NCI-H2029 (cell line): ENCODE measurements around the gene FAM120B.
"Not testable (repeated sequence)": the region's sequence is repeated elsewhere in the genome, so short reads cannot be mapped to it uniquely, and the experiment has no call there.

ENCODE experiments used
- DNase-seq: peaks from one replicate; lab custom pipeline; 2025; lab: John Stamatoyannopoulos, UW

The FAM120B gene, protein sequence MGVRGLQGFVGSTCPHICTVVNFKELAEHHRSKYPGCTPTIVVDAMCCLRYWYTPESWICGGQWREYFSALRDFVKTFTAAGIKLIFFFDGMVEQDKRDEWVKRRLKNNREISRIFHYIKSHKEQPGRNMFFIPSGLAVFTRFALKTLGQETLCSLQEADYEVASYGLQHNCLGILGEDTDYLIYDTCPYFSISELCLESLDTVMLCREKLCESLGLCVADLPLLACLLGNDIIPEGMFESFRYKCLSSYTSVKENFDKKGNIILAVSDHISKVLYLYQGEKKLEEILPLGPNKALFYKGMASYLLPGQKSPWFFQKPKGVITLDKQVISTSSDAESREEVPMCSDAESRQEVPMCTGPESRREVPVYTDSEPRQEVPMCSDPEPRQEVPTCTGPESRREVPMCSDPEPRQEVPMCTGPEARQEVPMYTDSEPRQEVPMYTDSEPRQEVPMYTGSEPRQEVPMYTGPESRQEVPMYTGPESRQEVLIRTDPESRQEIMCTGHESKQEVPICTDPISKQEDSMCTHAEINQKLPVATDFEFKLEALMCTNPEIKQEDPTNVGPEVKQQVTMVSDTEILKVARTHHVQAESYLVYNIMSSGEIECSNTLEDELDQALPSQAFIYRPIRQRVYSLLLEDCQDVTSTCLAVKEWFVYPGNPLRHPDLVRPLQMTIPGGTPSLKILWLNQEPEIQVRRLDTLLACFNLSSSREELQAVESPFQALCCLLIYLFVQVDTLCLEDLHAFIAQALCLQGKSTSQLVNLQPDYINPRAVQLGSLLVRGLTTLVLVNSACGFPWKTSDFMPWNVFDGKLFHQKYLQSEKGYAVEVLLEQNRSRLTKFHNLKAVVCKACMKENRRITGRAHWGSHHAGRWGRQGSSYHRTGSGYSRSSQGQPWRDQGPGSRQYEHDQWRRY

DNA sequence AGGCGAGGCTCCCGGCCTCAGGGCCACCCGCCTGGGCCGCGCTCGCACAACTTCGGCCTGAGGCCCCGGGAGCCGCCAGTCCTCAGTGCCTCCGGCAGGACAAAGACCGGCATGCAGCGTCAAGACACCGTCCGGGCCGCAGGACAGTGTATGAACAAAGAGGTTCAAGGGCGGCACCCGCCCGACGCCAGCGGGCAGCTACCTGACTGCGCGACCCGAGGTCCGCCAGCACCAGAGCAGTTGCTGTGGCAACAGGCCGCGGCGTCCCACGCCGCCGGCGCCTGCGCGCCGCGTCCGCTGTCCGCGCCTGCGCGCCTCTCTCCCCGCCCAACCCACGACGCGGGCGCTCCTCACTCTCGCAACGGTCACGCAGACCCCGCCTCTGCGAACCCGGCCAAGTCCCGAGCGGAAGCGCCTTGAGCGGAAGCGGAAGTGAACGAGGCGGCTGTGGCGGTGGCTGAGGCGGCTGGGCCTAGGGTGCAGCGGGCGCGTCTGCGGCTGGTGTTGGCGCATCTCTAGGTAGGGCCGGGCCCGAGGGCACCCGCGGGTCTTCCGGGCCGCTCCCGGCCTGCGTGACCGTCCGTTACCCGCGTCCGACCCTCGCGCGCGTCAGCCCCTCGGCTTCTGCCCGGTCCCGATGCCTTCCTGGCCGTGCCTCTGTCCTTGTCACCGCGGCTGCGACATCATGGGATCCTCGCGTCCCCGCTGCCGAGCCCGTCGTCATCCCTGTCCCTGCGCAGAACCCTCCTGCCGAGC is at the start of gene FAM120B:
FAM120B (plus strand) TSS at position 435 of the 756 bp plus-strand sequence. CDS start 10,633 bp downstream, outside the sequence.
- peak; percentile 94 for DNase-seq

DNA sequence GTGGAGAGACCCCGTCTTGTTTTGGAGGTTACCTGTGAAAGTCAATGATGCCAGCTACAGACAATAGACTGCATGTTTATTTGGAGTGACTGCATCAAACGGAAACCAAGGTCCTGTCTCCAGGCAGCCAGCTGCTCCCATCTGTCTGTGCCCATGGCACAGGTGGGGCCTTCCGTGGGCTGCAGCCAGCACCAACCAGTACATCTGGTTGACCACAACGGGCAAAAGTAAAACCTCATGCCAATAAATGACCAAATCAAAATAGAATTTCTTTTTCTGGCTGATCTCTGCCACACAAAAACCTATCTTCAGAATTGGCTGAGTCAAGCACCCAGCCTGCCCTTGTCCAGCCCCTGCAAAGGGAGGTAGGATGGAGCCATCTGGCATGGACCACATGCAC is 49.2 kb upstream of the FAM120B start:
- DNase-seq: no peak

DNA sequence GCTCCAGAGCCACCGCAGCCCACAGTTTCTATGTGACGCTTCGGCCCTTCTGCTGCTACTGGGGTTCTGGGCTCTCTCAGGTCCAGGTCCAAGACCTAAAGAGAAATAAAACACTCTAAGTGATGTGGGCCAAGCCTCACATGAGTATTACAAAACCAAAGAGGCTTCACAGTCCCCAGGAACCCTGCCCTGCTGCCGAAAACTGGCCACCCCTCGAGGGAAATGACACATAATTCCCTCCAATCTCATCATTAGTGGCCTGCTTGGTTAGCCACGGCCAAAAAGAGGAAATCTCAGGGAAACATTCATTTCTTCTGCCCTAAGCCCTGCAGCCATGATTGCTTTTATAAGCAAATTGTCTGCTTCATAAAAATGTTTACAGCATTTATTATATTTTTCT is 48.2 kb upstream of the FAM120B start:
- no peak for DNase-seq

GRCh38 chr6:170259278-170259677 is 47.3 kb upstream of the FAM120B start:
- no peak for DNase-seq

GRCh38 chr6:170260686-170261085 is 45.9 kb upstream of the FAM120B start:
- DNase-seq: peak; percentile 58

DNA sequence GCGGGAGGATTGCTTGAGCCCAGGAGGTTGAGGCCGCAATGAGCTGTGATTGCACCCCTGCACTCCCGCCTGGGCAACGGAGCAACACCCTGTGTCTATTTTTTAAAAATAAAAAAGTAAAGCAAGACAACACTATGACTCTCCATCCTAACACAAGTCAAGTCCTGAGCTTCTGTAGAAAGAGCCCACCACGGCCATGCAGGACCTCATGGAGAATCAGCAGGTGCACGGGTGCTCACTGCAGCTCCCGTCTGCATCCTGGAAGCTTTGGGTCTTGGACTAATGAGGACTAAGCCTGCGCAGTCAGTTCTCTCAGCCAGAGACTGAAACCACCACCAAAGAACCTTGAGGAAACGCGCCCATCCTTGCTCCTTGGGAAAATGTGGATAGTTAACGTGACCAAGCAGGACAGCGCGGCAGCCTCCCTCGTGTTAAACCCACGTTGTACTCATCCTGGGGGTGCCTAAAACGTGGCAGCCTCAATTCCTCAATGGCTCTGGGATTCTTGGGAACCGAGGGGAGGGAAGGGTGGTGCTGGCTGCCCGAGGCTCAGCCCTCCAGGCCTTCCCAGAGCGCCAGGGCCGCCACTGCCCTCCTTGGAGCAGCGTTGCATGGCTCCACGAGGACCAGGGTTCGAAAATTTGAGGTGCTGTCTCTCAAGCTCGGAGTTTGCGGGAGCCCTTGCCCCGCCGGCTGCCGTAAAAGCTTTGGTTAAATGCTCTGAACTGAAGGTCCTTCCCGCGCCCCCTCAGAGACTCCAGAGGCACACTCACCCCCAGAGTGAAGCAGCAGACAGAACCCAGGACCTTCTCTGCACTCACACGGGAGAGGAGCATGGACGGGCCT is 44.7 kb upstream of the FAM120B start:
- DNase-seq: no peak

DNA sequence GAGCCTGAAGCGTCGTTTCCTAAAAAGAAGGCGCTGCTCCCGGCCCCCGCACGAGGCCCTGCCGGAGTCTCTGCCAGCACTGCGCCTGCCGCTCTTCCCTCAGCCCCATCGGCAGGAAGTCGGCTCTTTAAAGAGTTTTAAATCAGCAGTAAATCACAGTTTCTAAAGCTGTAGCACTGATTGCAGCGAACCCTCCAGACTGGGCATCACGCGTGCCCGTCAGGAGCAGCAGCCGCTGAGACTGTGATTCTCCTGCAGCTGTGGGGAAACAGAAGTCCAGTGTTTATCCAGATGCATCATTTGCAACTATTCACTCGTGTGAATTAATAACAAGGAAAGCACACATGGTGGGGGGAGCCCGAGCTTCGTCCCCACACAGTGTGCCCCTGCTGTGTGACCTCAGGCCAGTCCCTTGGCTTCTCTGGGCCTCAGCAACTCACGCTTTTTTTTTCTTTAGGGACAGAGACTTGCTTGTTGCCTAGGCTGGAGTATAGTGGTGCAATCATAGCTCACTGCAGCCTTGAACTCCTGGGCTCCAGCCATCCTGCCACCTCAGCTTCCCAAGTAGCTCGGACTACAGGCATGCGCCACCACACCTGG is 44.0 kb upstream of the FAM120B start:
- DNase-seq: no peak

DNA sequence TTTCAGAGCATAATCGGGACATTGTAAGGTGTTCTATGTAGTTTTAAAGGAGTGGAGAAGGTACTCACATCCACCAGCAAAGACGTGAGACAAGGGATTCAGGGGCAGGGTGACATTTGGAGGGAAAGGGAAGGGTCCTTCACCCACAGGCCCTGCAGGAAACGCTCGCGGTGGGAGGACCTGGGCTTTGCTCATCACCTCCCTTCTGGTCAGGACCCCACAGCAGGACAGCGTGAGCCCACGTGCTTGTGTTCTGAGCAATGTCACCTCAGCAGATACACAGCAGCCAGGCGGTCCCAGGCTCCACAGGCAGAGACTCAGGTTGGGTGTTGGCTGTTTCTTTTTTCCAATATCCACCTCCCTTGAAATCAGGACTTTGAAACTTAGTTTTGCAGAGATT is 43.1 kb upstream of the FAM120B start:
- DNase-seq: no peak

GRCh38 chr6:170264086-170264485 is 42.5 kb upstream of the FAM120B start:
- no peak for DNase-seq

GRCh38 chr6:170264644-170265043 is 41.9 kb upstream of the FAM120B start:
- not testable (repeated sequence) for DNase-seq

DNA sequence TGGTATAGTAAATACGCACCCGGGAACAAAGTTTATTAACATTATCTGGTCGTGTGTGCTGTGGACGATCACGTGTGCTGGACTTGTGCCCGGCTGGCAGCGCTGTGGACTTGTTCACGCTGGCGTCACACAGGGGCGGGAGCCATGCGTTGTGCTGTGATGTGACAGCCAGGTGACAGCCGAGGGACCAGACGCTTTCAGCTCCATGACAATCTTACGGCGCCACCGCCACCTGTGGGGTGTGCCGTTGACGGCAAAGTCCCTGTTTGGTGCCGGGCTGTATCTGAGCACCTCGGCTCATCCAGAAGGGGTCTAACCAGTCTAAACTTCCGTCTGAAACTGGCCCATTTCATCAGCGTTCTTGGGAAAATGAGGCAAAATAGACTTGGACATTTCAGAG is 40.9 kb upstream of the FAM120B start:
- DNase-seq: peak; percentile 81

DNA sequence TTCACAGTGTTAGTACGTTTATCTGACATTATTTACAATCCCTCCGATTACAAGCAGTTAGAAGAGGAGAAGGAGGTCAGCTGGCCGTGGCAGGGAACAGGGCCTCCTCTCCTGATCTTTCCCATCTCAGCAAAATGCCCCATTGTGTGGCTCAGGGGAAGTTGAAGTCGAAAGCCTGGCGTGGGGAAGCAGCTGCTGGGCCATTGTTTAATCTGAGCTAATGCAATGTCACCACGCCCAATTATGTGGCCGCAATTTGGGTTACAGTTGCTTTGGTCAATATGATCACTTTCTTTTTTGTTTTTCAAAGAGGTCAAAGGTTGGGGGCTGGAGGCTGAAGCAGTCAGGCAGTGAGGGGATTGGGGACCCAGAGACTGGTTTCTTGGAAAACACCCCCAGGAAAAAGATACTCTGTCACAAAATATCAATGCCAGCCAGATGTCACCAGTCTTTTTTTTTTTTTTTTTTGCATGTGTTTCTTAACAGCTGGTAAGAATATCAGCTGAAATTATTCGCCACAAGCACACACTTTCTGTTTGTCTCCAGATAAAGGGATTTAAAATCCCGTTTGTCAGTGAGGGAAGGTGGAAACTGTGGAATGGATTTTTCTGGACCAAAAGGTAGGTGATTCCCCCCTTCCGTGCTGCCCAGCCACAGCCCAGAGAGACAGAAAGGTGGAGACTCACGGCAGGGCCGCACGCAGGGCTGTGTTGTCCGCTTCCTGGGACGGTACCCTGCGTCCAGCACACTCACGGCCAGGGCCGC is 40.3 kb upstream of the FAM120B start:
- DNase-seq: no peak

DNA sequence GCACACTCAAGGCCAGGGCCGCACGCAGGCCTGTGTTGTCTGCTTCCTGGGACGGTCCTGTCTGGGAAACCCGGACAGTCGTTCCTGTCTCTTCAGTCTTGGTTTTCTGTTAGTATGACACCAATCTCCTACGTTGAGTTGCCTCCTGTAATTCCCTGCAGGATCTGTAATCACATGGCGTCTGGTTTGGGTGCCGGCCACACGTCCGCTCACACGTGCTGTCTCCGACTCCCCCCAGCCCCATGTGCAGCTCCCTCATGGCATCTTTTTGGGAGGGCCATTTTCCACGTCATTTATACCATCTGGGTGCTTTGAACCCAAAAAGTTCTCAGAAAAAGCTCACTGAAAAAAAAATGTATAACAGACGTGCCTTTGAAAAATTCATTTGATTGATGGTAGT is 38.9 kb upstream of the FAM120B start:
- DNase-seq: no peak

- no peak for DNase-seq
These were observed 38.1 kb upstream of the FAM120B start for GRCh38 chr6:170268216-170269129.

DNA sequence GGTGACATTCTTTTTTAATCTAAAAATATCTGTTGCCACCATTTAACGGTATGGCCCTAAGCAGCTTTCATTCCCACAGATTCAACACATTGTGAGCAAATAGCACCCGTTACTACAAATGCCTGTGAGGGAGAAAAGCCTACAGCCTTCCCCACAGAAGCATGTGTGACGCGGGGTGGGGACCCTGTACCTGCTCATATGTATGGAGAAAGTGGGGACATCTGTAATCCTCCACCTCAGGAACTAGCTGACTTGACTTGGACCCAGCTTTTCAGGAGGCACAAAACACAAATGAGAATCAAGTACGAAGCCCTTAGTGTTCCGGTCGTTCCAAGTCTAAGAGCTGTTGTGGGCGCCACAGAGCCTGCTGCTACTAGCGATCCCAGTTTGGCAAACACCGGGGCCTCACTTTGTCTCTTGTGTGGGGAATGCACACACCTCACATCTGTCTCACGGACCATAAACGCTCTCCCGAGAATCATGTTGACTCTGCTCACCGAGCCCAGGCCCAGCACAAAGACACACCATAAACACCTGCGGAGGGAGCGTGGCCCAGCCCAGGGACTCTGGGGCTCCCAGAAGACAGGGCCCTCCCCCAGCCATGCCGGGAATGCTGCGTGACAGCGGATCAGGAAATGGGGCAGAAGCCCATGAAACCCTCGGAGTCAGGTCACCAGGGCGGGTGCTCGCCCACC is 37.3 kb upstream of the FAM120B start:
- peak; percentile 93 for DNase-seq

DNA sequence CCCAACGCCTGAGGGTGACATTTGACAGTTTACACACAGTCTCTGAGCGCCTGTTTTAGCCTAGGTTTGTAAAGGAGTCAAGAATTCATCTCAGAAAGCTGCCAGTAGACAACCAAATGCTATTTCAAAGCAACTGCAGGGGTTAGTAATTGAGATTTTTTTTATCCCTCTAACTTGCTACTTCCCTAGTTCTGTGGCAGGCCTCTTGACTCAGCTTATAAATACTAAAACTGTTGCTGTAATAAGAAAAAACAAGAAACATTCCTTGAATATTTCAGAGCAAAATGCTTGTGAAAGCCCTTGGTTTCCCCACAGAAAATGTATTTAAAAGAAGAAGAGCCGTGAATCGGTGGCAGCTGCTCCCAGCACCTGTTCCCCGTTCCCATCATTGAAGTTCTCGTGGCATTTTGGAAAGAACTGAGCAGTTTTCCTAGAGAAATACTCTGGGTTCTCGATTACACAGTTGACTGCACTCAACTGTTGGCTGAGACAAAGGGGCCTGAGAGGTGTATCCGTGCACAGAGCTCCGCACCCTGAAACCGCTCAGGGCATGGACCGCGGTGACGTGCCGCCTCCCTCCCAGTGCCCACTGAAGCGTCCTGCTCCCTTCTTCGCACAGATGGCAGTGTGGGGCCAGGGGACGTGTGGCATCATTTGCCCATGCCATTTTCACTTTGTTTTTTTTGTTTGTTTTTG is 36.6 kb upstream of the FAM120B start:
- peak; percentile 30 for DNase-seq

DNA sequence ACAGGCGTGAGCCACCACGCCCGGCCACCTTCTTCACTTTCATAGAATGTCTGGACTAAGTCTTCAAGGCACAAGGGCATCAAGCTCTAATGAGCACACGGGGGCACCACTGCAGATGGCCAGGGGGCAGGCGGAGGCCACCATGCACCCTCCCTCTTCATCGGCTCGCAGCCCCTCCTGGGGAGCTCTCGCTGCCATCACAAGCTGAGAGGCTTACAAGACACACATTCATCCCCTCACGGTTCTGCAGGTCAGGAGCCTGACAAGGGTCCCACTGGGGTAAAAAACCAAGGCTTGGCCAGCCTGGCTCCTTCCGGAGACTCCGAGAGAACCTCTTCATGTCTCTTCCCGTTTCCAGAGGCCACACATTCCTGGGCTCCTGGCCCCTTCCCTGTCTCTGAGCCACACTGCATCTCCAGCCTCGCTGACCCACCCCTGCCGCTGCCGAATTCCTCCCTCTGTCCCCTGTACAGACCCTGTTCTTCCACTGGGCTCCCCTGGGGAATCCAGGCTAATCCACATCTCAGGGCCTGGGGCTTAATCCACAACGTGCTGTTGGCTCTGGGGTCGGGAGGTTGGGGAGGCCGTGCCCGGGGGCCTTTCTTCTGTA is 35.5 kb upstream of the FAM120B start:
- DNase-seq: no peak
